Measurements from ENCODE around the gene C1QTNF6. TPM values are rescaled to one million over a fixed set of nuclear protein-coding genes. Genes with fewer than 3 reads are reported as not detected.
"Not testable (repeated sequence)": the region's sequence is repeated elsewhere in the genome, so short reads cannot be mapped to it uniquely, and the experiment has no call there.

Gene C1QTNF6
- total and polyA plus RNA-seq, 2 experiments from 2014 or later = 10.4 to 16.4 TPM

- Histone ChIP-seq H3K4me3 (no peak overlapping the region), H3K27me3 (no peaks in the 10 kb centered on the region), H3K9me3 (ENCODE audit: low read depth) (no peaks in the 10 kb centered on the region), H3K27ac (no peak overlapping the region), H3K36me3 (no peaks in the 10 kb centered on the region), H3K4me1 (ENCODE audit: low read depth) (peaks cover 2% of the 10 kb centered on the region)
- DNase-seq (ENCODE audit: low read depth in 1 of 2, low spot score in 1 of 2) = no peak
- TF ChIP-seq CTCF (IDR thresholded peaks at IDR 0.05; ENCODE audit: low read depth, low read length) = no peak
Observed at GRCh38 chr22:37202001-37202555, 14.0 kb upstream of the C1QTNF6 start.

DNA sequence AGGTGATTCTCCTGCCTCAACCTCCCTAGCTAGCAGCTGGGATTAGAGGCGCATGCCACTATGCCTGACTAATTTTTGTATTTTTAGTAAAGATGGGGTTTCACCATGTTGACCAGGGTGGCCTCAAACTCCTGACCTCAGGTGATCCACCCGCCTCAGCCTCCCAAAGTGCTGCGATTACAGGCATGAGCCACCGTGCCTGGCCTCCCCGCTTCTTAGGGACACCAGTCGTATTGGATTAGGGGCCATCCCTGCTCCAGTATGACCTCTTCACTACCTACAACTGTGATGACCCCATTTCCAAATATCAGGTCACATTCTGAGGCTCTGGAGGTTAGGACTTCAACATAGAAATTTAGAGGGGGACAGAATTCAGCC, 13.4 kb upstream of the C1QTNF6 start:
- not testable (repeated sequence) for H3K4me3 ChIP-seq; H3K27me3 ChIP-seq; H3K36me3 ChIP-seq; H3K4me1 ChIP-seq (ENCODE audit: low read depth); H3K27ac ChIP-seq; DNase-seq (ENCODE audit: low read depth in 1 of 2, low spot score in 1 of 2); H3K9me3 ChIP-seq (ENCODE audit: low read depth)

DNA sequence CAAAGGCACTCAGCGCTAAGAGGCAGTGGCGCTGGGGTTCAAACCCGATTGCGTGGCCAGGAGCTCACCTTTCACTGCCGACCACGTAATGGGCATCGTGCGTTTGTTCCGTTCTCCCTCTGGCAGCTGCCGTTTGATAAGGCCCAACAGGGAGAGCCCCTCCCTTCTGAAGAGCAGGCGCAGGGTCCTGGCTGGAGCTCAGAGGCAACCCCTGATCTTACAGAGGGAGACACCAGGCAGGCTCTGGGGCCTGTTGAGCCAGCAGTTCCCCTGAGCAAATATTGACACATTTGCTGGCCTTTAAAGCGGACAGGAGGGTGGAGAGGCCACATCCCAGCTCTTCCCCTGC, 11.7 kb upstream of the C1QTNF6 start:
- Histone ChIP-seq H3K27ac (no peak overlapping the region), H3K4me1 (ENCODE audit: low read depth) (peaks cover 2% of the 10 kb centered on the region), H3K36me3 (no peaks in the 10 kb centered on the region), H3K27me3 (no peaks in the 10 kb centered on the region), H3K9me3 (ENCODE audit: low read depth) (no peaks in the 10 kb centered on the region), H3K4me3 (no peak overlapping the region)
- no peak for TF ChIP-seq CTCF (IDR thresholded peaks at IDR 0.05; ENCODE audit: low read depth, low read length)
- DNase-seq (ENCODE audit: low read depth in 1 of 2, low spot score in 1 of 2) = no peak

GRCh38 chr22:37199103-37199759, 11.2 kb upstream of the C1QTNF6 start:
- no peaks in the 10 kb centered on the region for H3K36me3 ChIP-seq
- peak; percentile 90 for TF ChIP-seq CTCF (IDR thresholded peaks at IDR 0.05; ENCODE audit: low read depth, low read length)
- no peaks in the 10 kb centered on the region for H3K27me3 ChIP-seq
- peak overlapping the region; percentile 81 for H3K27ac ChIP-seq
- DNase-seq (ENCODE audit: low read depth in 1 of 2, low spot score in 1 of 2) = peak; percentile 98 to 99
- peak overlapping the region; percentile 44 for H3K4me3 ChIP-seq
- peaks cover 2% of the 10 kb centered on the region for H3K4me1 ChIP-seq (ENCODE audit: low read depth)
- H3K9me3 ChIP-seq (ENCODE audit: low read depth) = no peaks in the 10 kb centered on the region

- Histone ChIP-seq H3K27ac (peak overlapping the region; percentile 81), H3K4me1 (ENCODE audit: low read depth) (peaks cover 2% of the 10 kb centered on the region), H3K27me3 (no peaks in the 10 kb centered on the region), H3K36me3 (no peaks in the 10 kb centered on the region), H3K9me3 (ENCODE audit: low read depth) (no peaks in the 10 kb centered on the region), H3K4me3 (peak overlapping the region; percentile 44)
- peak; percentile 79 to 82 for DNase-seq (ENCODE audit: low read depth in 1 of 2, low spot score in 1 of 2)
- TF ChIP-seq CTCF (IDR thresholded peaks at IDR 0.05; ENCODE audit: low read depth, low read length) = peak; percentile 70
Observed at GRCh38 chr22:37198258-37199102, 10.4 kb upstream of the C1QTNF6 start.

All from cardiac muscle cell (in vitro differentiated cells and primary cell).